Suppressor macrophage treated with lipopolysaccharide for 1 hour (primary cell): Measurements from ENCODE around the gene HLA-C.
"Not testable (repeated sequence)": the region's sequence is repeated elsewhere in the genome, so short reads cannot be mapped to it uniquely, and the experiment has no call there.

ENCODE experiments used
- DNase-seq, 3 donors: peaks; one replicate each; pipeline ENCODE4 v3.0.0-alpha.2; 2020 to 2022

Gene HLA-C

GRCh38 chr6:31271641-31272357 lies at the start of gene HLA-C:
Gene HLA-C, minus strand, starts transcription at chr6:31272092. Its CDS starts 21 bp downstream, at chr6:31272071.
- peak; percentile 96 to 100 (median 98) for DNase-seq

- DNase-seq = no peak
Measured at GRCh38 chr6:31321005-31321707, 49.3 kb upstream of the HLA-C start.

GRCh38 chr6:31317036-31317435 lies 45.1 kb upstream of the HLA-C start:
- no peak for DNase-seq

- peak; percentile 69 to 73 (median 70) for DNase-seq
Measured at GRCh38 chr6:31309641-31310040, 37.7 kb upstream of the HLA-C start.

GRCh38 chr6:31308845-31309175 lies 36.9 kb upstream of the HLA-C start:
- DNase-seq = no peak

- DNase-seq = peak; percentile 33 to 69 (median 61)
Measured at GRCh38 chr6:31308050-31308844, 36.4 kb upstream of the HLA-C start.

GRCh38 chr6:31307669-31308049 lies 35.8 kb upstream of the HLA-C start:
- DNase-seq = no peak

- DNase-seq = peak; percentile 77 to 90 (median 77)
Measured at GRCh38 chr6:31305703-31306219, 33.9 kb upstream of the HLA-C start.

- DNase-seq = peak; percentile 73 to 81 (median 73)
Measured at GRCh38 chr6:31304683-31305082, 32.8 kb upstream of the HLA-C start.

- DNase-seq = no peak
Measured at GRCh38 chr6:31300797-31301196, 28.9 kb upstream of the HLA-C start.

GRCh38 chr6:31299947-31300346 lies 28.1 kb upstream of the HLA-C start:
- DNase-seq = no peak

GRCh38 chr6:31299511-31299910 lies 27.6 kb upstream of the HLA-C start:
- no peak for DNase-seq

GRCh38 chr6:31294056-31294455 lies 22.2 kb upstream of the HLA-C start:
- no peak for DNase-seq

GRCh38 chr6:31293343-31293742 lies 21.5 kb upstream of the HLA-C start:
- DNase-seq = no peak

GRCh38 chr6:31289788-31290187 lies 17.9 kb upstream of the HLA-C start:
- no peak for DNase-seq

GRCh38 chr6:31287619-31288018 lies 15.7 kb upstream of the HLA-C start:
- peak in 2 of 3 donors; percentile 57 to 59 for DNase-seq

GRCh38 chr6:31285982-31286381 lies 14.1 kb upstream of the HLA-C start:
- no peak for DNase-seq

- no peak for DNase-seq
Measured at GRCh38 chr6:31285486-31285885, 13.6 kb upstream of the HLA-C start.

GRCh38 chr6:31279647-31280046 lies 7.8 kb upstream of the HLA-C start:
- not testable (repeated sequence) for DNase-seq

GRCh38 chr6:31272836-31273626 lies 1.1 kb upstream of the HLA-C start:
- no peak for DNase-seq

GRCh38 chr6:31272436-31272835 lies 544 bp upstream of the HLA-C start:
- DNase-seq = peak; percentile 38 to 50 (median 47)
